K562 (cell line): ENCODE data around the gene VEZF1. TPM values are rescaled to one million over a fixed set of nuclear protein-coding genes. Genes with fewer than 3 reads are reported as not detected.

Experiments used
- ATAC-seq: fragments of 200-7000 bp; cut with Tn5 transposase; 3 replicates; pipeline ENCODE4 v1.9.1; 2020; ENCODE audit warnings: moderate library complexity
- BruUV-seq: library from RNA; stranded (reverse); fragments of 400-500 nt; replicated peaks from 2 replicates; lab custom pipeline; 2021; lab: Mats Ljungman, UMichigan
- CTCF ChIA-PET: fragments of 300-600 bp; formaldehyde crosslinking; extraction: SDS; loops from one replicate; lab custom pipeline; 2021; ENCODE audit warnings: low intra/inter-chr PET ratio; lab: Yijun Ruan, JAX
- POLR2A ChIA-PET: fragments of 300-600, 350-650 bp; sonication (Branson Sonifier 250); formaldehyde crosslinking; extraction: SDS; loops from one replicate; lab custom pipeline; 2021; ENCODE audit warnings: antibody characterized with exemption, inconsistent platforms; lab: Yijun Ruan, JAX
- DNase-seq, 4 experiments: peaks; one replicate each; pipeline versions ENCODE4 v3.0.0 to v3.0.0-alpha.2; 2011 to 2018; ENCODE audit warnings: low spot score in 3 of 4, mixed read lengths in 3 of 4; ENCODE audit errors: extremely low read depth in 1 of 4
- FAIRE-seq: peaks from 2 replicates; lab custom pipeline; 2011; peaks lifted over from hg19 to GRCh38; lab: Jason Lieb, UNC
- H2AFZ ChIP-seq: 2 replicates; pipeline ENCODE4 v1.6.0; 2011; ENCODE audit warnings: low read depth, low read length, control low read depth, inconsistent platforms
- H3K27ac ChIP-seq: fragments of 200-600 bp; 3 replicates; pipeline ENCODE4 v1.8.0; 2011; ENCODE audit warnings: low read depth, mild to moderate bottlenecking, control low read depth, inconsistent platforms, low read length, moderate library complexity, mixed read lengths; ENCODE audit errors: extremely low read depth
- H3K27me3 ChIP-seq, 2 experiments: fragments of 300-600 bp in 1 of 2; 2 replicates in 1 of 2; 3 replicates in 1 of 2; pipeline versions ENCODE4 v1.6.0 to v1.8.0; 2011; ENCODE audit warnings: inconsistent platforms in 2 of 2, low read length in 2 of 2, mild to moderate bottlenecking in 1 of 2, mixed read lengths in 1 of 2, moderate library complexity in 1 of 2; ENCODE audit not compliant: control insufficient read depth in 2 of 2, insufficient read depth in 2 of 2
- H3K36me3 ChIP-seq: fragments of 300-600 bp; 3 replicates; pipeline ENCODE4 v1.8.0; 2011; ENCODE audit warnings: mild to moderate bottlenecking, low read length, inconsistent platforms; ENCODE audit not compliant: control insufficient read depth, insufficient read depth
- H3K4me1 ChIP-seq, 2 experiments: fragments of 200-600 bp in 1 of 2; replicated peaks in 1 of 2; 2 replicates in 1 of 2; 3 replicates in 1 of 2; pipeline versions ENCODE4 v1.5.1 to v1.8.0; 2011; ENCODE audit warnings: inconsistent platforms in 2 of 2, low read length in 2 of 2, mild to moderate bottlenecking in 1 of 2, mixed read lengths in 1 of 2, moderate library complexity in 1 of 2; ENCODE audit not compliant: control insufficient read depth in 2 of 2, insufficient read depth in 2 of 2
- H3K4me2 ChIP-seq: 2 replicates; pipeline ENCODE4 v1.6.1; 2011; ENCODE audit warnings: low read length, control low read depth, inconsistent platforms, mixed read lengths; ENCODE audit not compliant: insufficient read depth
- H3K4me3 ChIP-seq: fragments of 200-600 bp; sonication (generic), shearing (Covaris generic); 2 replicates; pipeline ENCODE4 v1.5.1; 2016; ENCODE audit warnings: control low read depth, inconsistent platforms
- H3K79me2 ChIP-seq: fragments of 200-600 bp; 3 replicates; pipeline ENCODE4 v1.8.0; 2011; ENCODE audit warnings: low read length, inconsistent platforms; ENCODE audit not compliant: control insufficient read depth, insufficient read depth
- H3K9ac ChIP-seq, 2 experiments: 2 replicates each; pipeline versions ENCODE4 v1.6.0 to v1.6.1; 2011; ENCODE audit warnings: low read depth in 2 of 2, low read length in 2 of 2, control low read depth in 1 of 2, inconsistent platforms in 1 of 2, mild to moderate bottlenecking in 1 of 2, mixed read lengths in 1 of 2; ENCODE audit not compliant: insufficient read depth in 1 of 2
- H3K9me1 ChIP-seq: one replicate; pipeline ENCODE4 v1.6.0; 2011; ENCODE audit warnings: inconsistent platforms, mild to moderate bottlenecking, low read length, moderate library complexity; ENCODE audit not compliant: control insufficient read depth, insufficient read depth
- H3K9me3 ChIP-seq: replicated peaks from 2 replicates; pipeline ENCODE4 v1.5.1; 2011; ENCODE audit warnings: low read depth, low read length, inconsistent platforms; ENCODE audit not compliant: control insufficient read depth, insufficient read depth
- H4K20me1 ChIP-seq: replicated peaks from 2 replicates; pipeline ENCODE4 v1.6.1; 2011; ENCODE audit warnings: low read length, inconsistent platforms, mixed read lengths; ENCODE audit not compliant: control insufficient read depth, insufficient read depth
- BDP1 ChIP-seq: IDR thresholded peaks from 3 replicates; pipeline ENCODE4 v1.6.1; 2011; ENCODE audit not compliant: insufficient read length, insufficient read depth
- HDAC2 ChIP-seq: fragments of 450-650 bp; IDR thresholded peaks from 2 replicates; pipeline ENCODE4 v1.6.1; 2016; ENCODE audit warnings: mild to moderate bottlenecking
- MTA3 ChIP-seq: fragments of 450-650 bp; formaldehyde crosslinking; IDR thresholded peaks from 2 replicates; pipeline ENCODE4 v1.6.1; 2017; ENCODE audit warnings: mild to moderate bottlenecking, borderline replicate concordance
- POU5F1 ChIP-seq: fragments of 150-350 bp; IDR thresholded peaks from 2 replicates; pipeline ENCODE4 v1.6.1; 2014; ENCODE audit warnings: borderline replicate concordance, low read length, low read depth, mild to moderate bottlenecking; ENCODE audit not compliant: partially characterized antibody
- ZNF785 ChIP-seq: fragments of 250-450 bp; sonication (Bioruptor Pico); IDR thresholded peaks from 2 replicates; pipeline ENCODE4 v1.4.0; 2020; ENCODE audit warnings: mild to moderate bottlenecking
- WGBS: fragments of 100-300 bp; shearing (Covaris generic); methylation state at CpG from one replicate; pipeline ENCODE4 v1.1.6; 2016; ENCODE audit warnings: low coverage, mixed read lengths; ENCODE audit not compliant: insufficient coverage; ENCODE audit errors: missing lambda C conversion rate; 5-methylcytosine and 5-hydroxymethylcytosine counted together
- in situ Hi-C: fragments of 300-500 bp; cut with MboI; formaldehyde crosslinking; loops from 4 replicates; pipeline ENCODE4 v1.15.0; 2018; ENCODE audit warnings: inconsistent platforms, mixed read lengths
- intact Hi-C: fragments of 100-400 bp; cut with micrococcal nuclease; formaldehyde crosslinking; loops from 2 replicates; pipeline ENCODE4 v1.14.2; 2022
- polyA plus RNA-seq, 8 experiments: library from polyadenylated mRNA; depleted of rRNA in 4 of 8; stranded (reverse) in 5 of 8; unstranded in 3 of 8; fragments of >200 nt; fragmentation: Nextera tagmentation in 2 of 8; fragmentation: Illumina TruSeq in 1 of 8; extraction: Ambion mirVana in 2 of 8; extraction: Trizol in 1 of 8; gene quantifications; 2 replicates each; pipeline versions ENCODE4 v1.2.1 to v1.2.3, GENCODE V29; 2011 to 2014; ENCODE audit warnings: inconsistent platforms in 1 of 8, missing spikeins in 1 of 8
- total RNA-seq, 7 experiments: library from RNA; depleted of rRNA in 6 of 7; stranded (reverse); fragments of >200 nt in 6 of 7; fragmentation: Illumina TruSeq in 2 of 7; extraction: Trizol in 2 of 7; gene quantifications; 2 replicates each; pipeline versions ENCODE4 v1.2.1 to v1.2.3, GENCODE V29; 2011 to 2021; ENCODE audit warnings: low replicate concordance in 1 of 7
- TF ChIP-seq, protein P1 (sequence below): fragments of 250-450 bp; sonication (Bioruptor Pico); IDR thresholded peaks from 2 replicates; pipeline ENCODE4 v1.4.0; 2020; ENCODE audit warnings: borderline replicate concordance
- TF ChIP-seq, protein P2 (sequence below), 2 experiments: fragments of 450-650 bp in 1 of 2; sonication (generic) in 1 of 2; formaldehyde crosslinking in 1 of 2; IDR thresholded peaks; 2 replicates each; pipeline versions ENCODE4 v1.7.1 to v1.9.0; 2016 to 2022; ENCODE audit warnings: inconsistent platforms in 1 of 2, mild to moderate bottlenecking in 1 of 2, missing genetic modification reagents in 1 of 2
- TF ChIP-seq, protein P3 (sequence below): fragments of 250-450 bp; sonication (Bioruptor Pico); IDR thresholded peaks from 2 replicates; pipeline ENCODE4 v1.4.0; 2020

VEZF1 gene
- total and polyA plus RNA-seq, 9 of the 15 experiments (the other 6 are each of a cell fraction or from before 2014, with no cell fraction given) = 9.5 to 33.4 (median 22.1) TPM

DNA sequence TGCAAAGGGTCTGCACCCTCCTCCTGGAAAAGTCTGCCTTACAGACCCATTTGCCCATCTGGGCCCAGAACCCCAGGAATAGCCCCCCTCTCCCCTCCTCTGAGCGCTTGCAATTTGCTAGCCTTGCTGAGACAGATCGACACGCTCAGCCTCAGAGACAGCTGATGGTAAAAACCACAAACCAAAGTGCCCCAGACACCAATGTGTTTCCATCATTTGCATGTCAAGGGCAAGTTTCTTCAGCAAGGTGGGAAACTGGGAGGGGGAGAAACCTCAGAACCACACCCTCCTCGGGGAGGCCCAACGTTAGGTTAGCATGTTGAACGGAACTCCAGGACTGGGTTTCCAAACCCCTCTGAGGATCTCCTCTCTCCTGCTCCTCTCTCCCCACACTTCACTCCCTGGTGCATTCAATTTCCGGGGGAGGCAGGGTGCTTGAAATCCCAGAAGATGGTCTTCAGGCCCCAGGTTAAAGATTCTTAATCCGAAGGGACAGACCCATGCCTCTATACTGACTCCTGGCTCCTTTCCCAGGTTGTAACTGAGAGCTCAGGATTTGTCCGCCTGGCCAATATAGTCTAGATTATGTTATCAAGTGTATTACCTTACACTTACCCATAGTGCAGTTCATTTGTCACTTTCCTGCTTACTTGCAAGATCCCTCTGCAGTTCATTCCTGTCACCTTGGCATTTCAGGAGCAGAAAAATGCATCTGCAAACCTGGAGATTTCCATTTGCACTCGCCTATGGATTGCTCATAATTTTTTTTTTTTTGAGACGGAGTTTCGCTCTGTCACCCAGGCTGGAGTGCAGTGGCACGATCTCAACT is 31.5 kb downstream of the VEZF1 start:
- intact Hi-C loops (no loop called here), in situ Hi-C loops (no loop called here)
- Histone ChIP-seq H3K9ac (no peak overlapping the region), H3K4me3 (no peak overlapping the region), H3K4me2 (no peak overlapping the region), H4K20me1 (no peaks in the 10 kb centered on the region), H3K79me2 (no peaks in the 10 kb centered on the region), H3K27me3 (peaks cover 26 to 50% of the 10 kb centered on the region in 2 experiments), H3K9me1 (no peaks in the 10 kb centered on the region), H3K36me3 (no peaks in the 10 kb centered on the region), H3K4me1 (peaks cover 4 to 13% of the 10 kb centered on the region in 2 experiments; a peak in 3 of 5 replicates), H3K9me3 (no peaks in the 10 kb centered on the region), H3K27ac (no peak overlapping the region), H2AFZ (no peak overlapping the region)
- CTCF ChIA-PET = no interaction called here
- DNase-seq = no peak
- BruUV-seq = no TSS peak
- no peak for FAIRE-seq
- 10% methylated on average over 12 of the region's 13 CpGs for WGBS
- no peak for ATAC-seq
- POLR2A ChIA-PET = interaction anchor here (0.5 to 0.8 kb wide), 4 partner anchors 9 to 1428 kb away, joined by 3 read pairs; no protein-coding TSS in a partner anchor
- TF ChIP-seq, protein P1, sequence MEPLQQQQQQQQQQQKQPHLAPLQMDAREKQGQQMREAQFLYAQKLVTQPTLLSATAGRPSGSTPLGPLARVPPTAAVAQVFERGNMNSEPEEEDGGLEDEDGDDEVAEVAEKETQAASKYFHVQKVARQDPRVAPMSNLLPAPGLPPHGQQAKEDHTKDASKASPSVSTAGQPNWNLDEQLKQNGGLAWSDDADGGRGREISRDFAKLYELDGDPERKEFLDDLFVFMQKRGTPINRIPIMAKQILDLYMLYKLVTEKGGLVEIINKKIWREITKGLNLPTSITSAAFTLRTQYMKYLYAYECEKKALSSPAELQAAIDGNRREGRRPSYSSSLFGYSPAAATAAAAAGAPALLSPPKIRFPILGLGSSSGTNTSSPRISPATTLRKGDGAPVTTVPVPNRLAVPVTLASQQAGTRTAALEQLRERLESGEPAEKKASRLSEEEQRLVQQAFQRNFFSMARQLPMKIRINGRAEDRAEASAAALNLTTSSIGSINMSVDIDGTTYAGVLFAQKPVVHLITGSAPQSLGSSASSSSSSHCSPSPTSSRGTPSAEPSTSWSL (CRISPR knock-in tag) = no peak
- TF ChIP-seq MTA3 (no peak), ZNF785 (CRISPR knock-in tag) (no peak), HDAC2 (no peak), BDP1 (no peak), POU5F1 (no peak)
- TF ChIP-seq, protein P2, sequence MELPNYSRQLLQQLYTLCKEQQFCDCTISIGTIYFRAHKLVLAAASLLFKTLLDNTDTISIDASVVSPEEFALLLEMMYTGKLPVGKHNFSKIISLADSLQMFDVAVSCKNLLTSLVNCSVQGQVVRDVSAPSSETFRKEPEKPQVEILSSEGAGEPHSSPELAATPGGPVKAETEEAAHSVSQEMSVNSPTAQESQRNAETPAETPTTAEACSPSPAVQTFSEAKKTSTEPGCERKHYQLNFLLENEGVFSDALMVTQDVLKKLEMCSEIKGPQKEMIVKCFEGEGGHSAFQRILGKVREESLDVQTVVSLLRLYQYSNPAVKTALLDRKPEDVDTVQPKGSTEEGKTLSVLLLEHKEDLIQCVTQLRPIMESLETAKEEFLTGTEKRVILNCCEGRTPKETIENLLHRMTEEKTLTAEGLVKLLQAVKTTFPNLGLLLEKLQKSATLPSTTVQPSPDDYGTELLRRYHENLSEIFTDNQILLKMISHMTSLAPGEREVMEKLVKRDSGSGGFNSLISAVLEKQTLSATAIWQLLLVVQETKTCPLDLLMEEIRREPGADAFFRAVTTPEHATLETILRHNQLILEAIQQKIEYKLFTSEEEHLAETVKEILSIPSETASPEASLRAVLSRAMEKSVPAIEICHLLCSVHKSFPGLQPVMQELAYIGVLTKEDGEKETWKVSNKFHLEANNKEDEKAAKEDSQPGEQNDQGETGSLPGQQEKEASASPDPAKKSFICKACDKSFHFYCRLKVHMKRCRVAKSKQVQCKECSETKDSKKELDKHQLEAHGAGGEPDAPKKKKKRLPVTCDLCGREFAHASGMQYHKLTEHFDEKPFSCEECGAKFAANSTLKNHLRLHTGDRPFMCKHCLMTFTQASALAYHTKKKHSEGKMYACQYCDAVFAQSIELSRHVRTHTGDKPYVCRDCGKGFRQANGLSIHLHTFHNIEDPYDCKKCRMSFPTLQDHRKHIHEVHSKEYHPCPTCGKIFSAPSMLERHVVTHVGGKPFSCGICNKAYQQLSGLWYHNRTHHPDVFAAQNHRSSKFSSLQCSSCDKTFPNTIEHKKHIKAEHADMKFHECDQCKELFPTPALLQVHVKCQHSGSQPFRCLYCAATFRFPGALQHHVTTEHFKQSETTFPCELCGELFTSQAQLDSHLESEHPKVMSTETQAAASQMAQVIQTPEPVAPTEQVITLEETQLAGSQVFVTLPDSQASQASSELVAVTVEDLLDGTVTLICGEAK (IDR thresholded peaks at IDR 0.05) = no peak
- TF ChIP-seq, protein P2 (CRISPR knock-in tag; IDR thresholded peaks at IDR 0.05) = no peak
- TF ChIP-seq, protein P3, sequence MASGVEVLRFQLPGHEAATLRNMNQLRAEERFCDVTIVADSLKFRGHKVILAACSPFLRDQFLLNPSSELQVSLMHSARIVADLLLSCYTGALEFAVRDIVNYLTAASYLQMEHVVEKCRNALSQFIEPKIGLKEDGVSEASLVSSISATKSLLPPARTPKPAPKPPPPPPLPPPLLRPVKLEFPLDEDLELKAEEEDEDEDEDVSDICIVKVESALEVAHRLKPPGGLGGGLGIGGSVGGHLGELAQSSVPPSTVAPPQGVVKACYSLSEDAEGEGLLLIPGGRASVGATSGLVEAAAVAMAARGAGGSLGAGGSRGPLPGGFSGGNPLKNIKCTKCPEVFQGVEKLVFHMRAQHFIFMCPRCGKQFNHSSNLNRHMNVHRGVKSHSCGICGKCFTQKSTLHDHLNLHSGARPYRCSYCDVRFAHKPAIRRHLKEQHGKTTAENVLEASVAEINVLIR (CRISPR knock-in tag) = no peak
